HG03354 (cell line): ENCODE results near the gene ST8SIA1.

Source experiments
- ATAC-seq: cut with Tn5 transposase; IDR thresholded peaks from one replicate; pipeline ENCODE4 v1.9.1; 2021; ENCODE audit warnings: mild to moderate bottlenecking; ENCODE audit not compliant: unreplicated experiment, poor library complexity, severe bottlenecking

ST8SIA1 gene

DNA sequence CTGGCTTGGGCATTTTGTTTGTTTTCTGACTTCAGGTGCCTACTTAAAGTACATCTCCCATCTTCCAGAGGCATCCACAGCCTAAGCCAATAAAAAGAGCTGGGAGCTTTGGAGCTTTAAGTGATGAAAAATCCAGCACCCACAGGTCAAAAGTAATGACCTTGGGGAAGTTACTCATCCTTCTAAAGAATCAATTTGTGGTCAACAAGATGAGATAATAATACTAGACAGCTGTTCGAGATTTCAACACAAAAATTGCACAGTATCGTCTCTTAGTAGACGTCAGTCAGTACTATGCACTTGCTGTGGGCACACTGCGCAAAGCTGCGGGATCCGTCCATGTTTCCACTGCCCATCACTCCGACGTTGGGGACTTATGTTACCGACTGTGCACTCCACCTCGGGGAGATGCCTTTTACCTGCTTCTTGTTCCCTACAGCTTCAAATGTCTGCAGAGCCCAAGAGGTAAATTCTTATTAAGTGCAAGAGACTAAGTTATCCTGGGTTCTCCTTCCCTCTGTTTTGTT, 1.3 kb downstream of the ST8SIA1 start:
- no peak for ATAC-seq

GRCh38 chr12:22332202-22332601, 2.3 kb downstream of the ST8SIA1 start:
- ATAC-seq, result no peak

- ATAC-seq, result no peak
Observed at GRCh38 chr12:22329621-22330020, 4.9 kb downstream of the ST8SIA1 start.

DNA sequence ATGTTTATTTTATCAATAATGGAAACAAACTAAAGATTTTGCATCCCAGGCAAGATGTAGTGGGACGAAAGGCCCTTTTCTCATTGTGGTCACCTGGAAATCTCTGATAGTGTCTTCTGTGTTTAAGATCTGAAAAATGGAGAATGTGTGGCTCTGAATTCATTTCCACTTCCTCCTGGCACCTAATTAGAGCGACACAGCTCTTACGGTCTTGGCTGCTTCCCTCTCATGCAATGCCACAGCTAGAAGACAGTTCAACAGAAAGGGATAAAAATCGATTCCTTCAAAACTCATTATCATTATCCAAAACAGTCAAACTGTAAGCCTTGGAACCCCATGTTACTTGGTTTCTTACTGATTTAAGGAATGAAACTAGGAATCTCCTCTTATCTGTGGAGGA, 9.3 kb downstream of the ST8SIA1 start:
- ATAC-seq, result no peak

GRCh38 chr12:22322091-22322490, 12.4 kb downstream of the ST8SIA1 start:
- no peak for ATAC-seq

DNA sequence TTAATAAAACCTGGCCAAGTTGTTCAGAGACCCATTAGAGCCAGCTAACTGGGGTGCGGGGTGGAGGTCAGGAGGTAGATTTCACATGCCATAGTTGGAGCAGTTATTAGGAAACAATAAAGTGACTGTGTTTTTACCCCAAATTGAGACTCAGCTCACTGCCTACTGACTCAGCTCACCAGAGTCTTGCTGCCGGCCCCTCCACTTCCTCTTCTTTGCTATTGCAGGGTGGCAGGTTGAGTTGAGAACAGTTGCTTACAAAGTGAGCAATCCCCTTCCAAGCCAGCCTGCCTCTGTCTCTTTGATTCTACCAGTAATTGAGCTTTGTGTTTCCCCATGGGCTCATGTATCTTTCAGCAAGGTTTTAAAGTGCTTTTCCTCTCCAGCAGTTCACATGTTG, 12.9 kb downstream of the ST8SIA1 start:
- no peak for ATAC-seq

- ATAC-seq, result no peak
Observed at GRCh38 chr12:22321018-22321605, 13.4 kb downstream of the ST8SIA1 start.

DNA sequence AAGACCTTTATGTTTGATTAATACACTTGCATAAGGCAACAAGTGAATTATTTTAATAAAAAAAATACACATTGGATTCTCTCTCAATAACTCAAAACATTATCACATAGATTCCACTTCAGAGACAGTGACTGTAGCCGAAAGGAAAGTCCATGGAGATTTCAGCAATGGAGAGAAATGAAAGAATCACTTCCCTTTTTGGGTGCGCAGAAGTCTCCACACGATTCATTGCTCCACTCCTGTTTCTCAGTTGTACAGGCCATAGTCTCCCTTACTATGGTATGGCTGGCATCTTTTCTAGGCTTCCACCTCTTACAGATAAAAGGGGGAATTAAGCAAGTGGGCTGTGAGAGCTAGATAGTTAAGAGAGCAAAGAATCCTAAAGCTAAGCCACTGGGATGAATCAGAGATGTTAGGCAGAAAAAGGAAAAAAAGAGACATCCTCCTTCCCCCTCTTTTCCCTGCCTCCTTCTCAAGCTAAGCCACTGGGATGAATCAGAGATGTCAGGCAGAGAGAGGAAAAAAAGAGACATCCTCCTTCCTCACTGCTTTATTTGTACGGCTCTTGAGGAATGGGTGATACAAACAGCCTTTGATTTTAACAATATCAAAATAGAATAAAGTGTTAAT, 16.3 kb downstream of the ST8SIA1 start:
- no peak for ATAC-seq

DNA sequence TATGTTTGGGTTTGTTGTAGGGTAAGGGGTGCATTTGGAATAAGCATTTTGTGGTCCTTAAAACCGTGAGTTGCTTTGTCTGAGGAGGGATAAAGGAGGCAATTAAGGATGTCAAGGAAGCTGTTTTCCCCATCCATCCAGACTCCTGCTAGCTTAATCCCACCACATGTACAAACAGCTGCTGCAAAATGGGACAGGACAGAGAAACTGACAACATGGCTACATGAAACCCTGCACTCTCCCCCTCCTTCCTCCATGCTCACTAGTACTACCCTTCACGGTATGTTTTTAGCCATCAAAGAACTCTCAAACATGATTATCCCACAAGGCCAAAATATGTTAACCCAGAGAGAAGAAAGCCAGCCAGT, 20.6 kb downstream of the ST8SIA1 start:
- ATAC-seq, result no peak

GRCh38 chr12:22313286-22313962, 21.1 kb downstream of the ST8SIA1 start:
- no peak for ATAC-seq

- no peak for ATAC-seq
Observed at GRCh38 chr12:22312336-22312735, 22.2 kb downstream of the ST8SIA1 start.

GRCh38 chr12:22310709-22311108, 23.8 kb downstream of the ST8SIA1 start:
- ATAC-seq, result no peak

DNA sequence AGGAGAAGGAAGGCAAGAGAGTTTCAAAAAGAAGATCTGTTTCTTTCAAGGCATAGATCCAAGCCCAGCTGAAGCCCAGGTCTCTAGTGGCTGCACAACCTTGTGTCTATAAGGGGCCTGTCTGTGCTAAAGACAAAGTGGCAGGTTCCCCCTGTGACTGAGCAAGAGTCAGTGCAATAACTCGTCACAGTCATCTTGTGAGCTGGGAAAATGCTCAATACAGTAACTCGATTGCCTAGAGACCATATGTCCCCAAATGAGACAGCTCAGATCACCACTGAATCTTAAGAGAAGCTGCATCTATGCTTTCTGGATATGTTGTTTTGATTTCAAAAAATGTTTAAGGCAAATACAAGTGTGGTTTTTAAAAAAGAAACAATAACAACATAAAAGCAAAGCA, 24.2 kb downstream of the ST8SIA1 start:
- no peak for ATAC-seq

DNA sequence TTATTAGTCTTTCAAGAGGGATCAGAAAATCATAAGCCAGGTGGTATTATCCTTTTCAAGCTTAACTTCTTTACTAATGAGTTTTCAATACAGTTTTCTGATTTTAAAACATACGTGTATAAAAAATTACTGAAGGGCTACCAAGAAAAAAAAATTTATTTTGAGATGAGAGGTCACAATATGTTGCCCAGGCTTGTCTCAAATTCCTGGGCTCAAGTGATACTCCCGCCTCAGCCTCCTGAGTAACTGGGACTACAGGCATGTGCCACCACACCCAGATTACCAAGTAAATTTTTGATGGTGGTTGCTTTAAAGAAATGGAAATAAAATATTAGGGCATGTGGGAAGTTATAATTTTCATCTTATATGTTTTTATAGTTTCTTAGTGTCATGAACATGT, 26.7 kb downstream of the ST8SIA1 start:
- no peak for ATAC-seq

DNA sequence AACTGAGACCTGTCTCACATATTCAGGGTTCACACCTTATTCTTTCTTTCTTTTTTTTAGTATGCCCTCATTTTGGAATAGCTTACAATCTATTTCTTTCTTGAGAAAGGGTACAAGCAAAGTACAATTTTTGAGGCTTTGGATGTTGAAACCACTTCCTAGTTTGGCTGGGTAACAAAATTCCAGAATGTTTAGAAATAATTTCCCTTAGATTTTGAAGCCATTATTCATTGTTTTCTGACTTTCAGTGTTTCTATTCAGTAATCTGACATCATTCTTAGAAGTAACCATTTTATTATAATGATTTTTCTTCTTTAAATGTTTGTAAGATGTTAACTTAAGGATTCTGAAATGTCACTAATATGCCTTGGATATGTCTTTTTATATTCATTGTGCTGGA, 28.2 kb downstream of the ST8SIA1 start:
- ATAC-seq, result no peak

- ATAC-seq, result no peak
Observed at GRCh38 chr12:22304341-22304740, 30.2 kb downstream of the ST8SIA1 start.

DNA sequence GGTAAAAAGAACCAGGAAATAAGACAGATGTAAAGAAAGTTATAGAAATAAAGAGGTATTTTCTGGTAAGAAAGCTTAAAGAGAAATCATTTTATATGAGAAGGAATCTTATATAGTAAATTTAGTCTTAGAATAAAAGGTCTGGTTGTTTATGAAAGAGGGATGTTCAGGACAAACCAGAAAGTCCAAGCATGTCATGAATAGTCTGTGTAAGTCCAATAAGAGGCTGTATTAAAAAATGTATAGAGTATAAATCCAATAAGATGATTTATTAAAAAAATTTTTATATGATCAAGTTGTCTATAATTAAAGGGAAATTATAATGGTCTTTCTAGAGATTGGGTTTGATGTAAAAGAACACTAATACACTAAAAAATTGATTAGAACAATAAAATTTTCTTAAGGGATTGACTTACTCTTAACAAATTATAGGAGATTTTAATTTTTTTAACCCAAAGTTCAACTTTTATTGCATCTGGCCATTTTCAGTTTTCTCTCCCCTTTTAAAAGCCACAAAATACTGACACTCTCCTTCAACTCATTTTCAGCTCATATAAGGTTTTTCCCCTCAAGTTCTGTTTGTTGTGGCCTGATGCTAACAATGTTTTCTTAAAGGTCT, 35.1 kb downstream of the ST8SIA1 start:
- no peak for ATAC-seq

DNA sequence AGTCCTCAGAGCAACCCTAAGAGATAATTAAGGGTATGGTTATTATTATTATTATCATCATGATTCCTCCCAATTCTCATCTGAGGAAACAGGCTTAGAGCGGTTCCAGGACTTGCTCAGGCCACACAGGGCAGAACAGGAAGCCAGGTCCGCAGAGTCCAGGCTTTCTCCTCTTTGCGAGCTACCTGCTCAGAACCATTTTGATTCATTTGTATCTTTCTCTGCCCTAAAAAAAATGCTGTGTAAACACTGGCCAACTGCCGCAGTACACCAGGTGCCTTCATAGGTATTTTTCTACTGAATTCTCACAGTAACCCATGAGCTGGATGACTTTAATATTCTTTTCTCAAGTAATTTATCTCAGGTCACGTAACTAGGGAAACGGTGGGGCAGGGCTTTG, 45.3 kb downstream of the ST8SIA1 start:
- ATAC-seq, result no peak

DNA sequence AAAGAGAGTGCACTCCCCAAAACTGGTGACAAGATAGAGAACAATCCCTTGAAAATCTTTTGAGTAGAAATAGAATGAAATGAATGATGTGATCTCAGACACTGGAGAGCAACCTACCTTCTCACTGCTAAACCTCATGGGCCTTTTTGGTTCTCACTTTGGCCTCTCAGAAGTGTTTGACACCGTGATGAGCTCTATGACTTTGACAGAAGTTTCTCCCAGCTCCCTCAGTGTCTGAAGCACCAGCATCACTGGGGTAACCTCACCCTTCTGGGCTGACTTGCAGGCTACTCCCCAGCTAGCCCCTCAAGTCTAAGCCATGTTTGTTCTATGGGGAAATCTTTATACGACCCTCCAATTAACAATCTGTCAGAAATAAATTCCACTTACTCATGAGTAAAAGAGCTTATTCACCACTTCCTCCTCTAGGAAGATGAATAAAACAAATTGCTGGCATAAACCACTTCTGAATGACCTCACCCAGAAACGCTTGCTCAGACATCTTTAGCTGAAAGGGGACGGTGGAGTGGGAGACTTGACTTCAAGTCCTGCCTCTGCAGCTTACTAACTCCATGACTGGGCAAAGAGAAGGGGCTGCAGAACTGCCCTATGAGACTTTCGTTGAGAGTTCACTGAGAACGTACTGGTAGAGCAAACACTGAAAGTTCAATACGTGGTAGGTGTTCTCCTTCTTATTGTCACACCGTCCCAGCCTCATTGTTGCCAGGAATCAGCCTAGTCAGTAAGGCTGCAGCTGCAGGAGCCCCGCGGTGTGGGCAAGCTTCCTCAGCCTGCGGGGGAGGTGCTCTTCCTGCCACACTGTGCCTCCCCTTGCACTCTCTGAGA, 46.5 kb downstream of the ST8SIA1 start:
- ATAC-seq, result no peak

DNA sequence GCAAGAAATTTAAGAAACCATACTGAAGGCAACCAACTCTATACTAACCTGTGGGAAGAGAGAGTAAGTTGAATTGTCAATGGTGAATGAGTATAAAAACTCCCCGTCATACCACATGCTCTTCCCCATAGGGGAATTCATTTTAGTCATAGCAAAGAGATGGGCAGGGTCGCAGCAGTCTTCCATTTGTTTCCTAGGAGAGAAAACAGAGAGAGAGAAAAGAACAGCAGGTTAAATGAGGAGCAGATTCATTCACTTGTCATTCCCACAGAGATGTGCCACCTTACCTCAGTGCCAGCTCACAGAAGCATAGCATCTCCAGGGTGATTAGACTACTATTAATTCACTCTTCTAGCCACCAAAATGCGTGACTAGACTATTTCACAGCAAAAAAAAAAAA, 47.4 kb downstream of the ST8SIA1 start:
- ATAC-seq, result no peak
